MCF 10A (cell line): ENCODE results near the gene LY6G6D. TPM values are rescaled to one million over a fixed set of nuclear protein-coding genes. Genes with fewer than 3 reads are reported as not detected.

Experiments used
- BruUV-seq: library from RNA; stranded (reverse); fragments of 400-500 nt; replicated peaks from 2 replicates; lab custom pipeline; 2021; lab: Mats Ljungman, UMichigan
- CTCF ChIA-PET: fragments of 300-600 bp; sonication (Branson Sonifier 250); formaldehyde crosslinking; extraction: SDS; loops from one replicate; lab custom pipeline; 2021; ENCODE audit warnings: antibody characterized with exemption, inconsistent platforms; lab: Yijun Ruan, JAX
- POLR2A ChIA-PET: fragments of 300-600, 350-650 bp; sonication (Branson Sonifier 250); formaldehyde crosslinking; extraction: SDS; loops from one replicate; lab custom pipeline; 2020; ENCODE audit warnings: antibody characterized with exemption, inconsistent platforms; lab: Yijun Ruan, JAX
- DNase-seq: peaks from one replicate; pipeline ENCODE4 v3.0.0-alpha.2; 2018; ENCODE audit not compliant: unreplicated experiment
- H3K27ac Mint-ChIP-seq: one replicate; pipeline ENCODE4 v1.8.0; 2022; ENCODE audit warnings: mild to moderate bottlenecking, low read depth, mixed read lengths; ENCODE audit not compliant: unreplicated experiment
- H3K27me3 Mint-ChIP-seq: one replicate; pipeline ENCODE4 v1.8.0; 2022; ENCODE audit warnings: mixed read lengths; ENCODE audit not compliant: insufficient read depth, unreplicated experiment
- H3K36me3 Mint-ChIP-seq: one replicate; pipeline ENCODE4 v1.8.0; 2022; ENCODE audit warnings: mild to moderate bottlenecking, moderate library complexity, mixed read lengths; ENCODE audit not compliant: insufficient read depth, unreplicated experiment
- H3K4me1 Mint-ChIP-seq: one replicate; pipeline ENCODE4 v1.8.0; 2022; ENCODE audit warnings: mixed read lengths; ENCODE audit not compliant: insufficient read depth, unreplicated experiment
- H3K4me3 Mint-ChIP-seq: one replicate; pipeline ENCODE4 v1.8.0; 2022; ENCODE audit warnings: mild to moderate bottlenecking, moderate library complexity, mixed read lengths; ENCODE audit not compliant: unreplicated experiment
- H3K9me3 Mint-ChIP-seq: one replicate; pipeline ENCODE4 v1.8.0; 2022; ENCODE audit warnings: mixed read lengths; ENCODE audit not compliant: unreplicated experiment
- CTCF ChIP-seq: fragments of 200-600 bp; IDR thresholded peaks from one replicate; pipeline ENCODE4 v1.8.0; 2022; ENCODE audit warnings: antibody characterized with exemption, mild to moderate bottlenecking; ENCODE audit not compliant: unreplicated experiment
- intact Hi-C: fragments of 100-400 bp; cut with micrococcal nuclease; formaldehyde crosslinking; loops from 2 replicates; pipeline ENCODE4 v1.14.1; 2022
- total RNA-seq: library from RNA; stranded (reverse); gene quantifications from 2 replicates; pipeline ENCODE4 v1.2.3, GENCODE V29; 2022

The LY6G6D gene
- total RNA-seq, 1 experiment from 2014 or later = not detected

- intact Hi-C loops = no loop called here
Measured at GRCh38 chr6:31721351-31722020, 6.3 kb downstream of the LY6G6D start, which contains the start of gene LY6G6C. Gene LY6G6C, minus strand, starts transcription at chr6:31721746. Its CDS starts 67 bp downstream, at chr6:31721679.

GRCh38 chr6:31722173-31722572 lies 7.0 kb downstream of the LY6G6D start:
- TF ChIP-seq CTCF = no peak
- no peaks in the 10 kb centered on the region for H3K27me3 Mint-ChIP-seq
- no peak for DNase-seq
- H3K4me3 Mint-ChIP-seq = no peak overlapping the region
- H3K36me3 Mint-ChIP-seq = no peaks in the 10 kb centered on the region
- CTCF ChIA-PET = interaction anchor here (0.7 kb wide), 2 partner anchors 10 to 316 kb away, joined by 3 to 4 read pairs; partner anchors contain the start of gene CYP21A2
- no peak overlapping the region for H3K27ac Mint-ChIP-seq
- no peaks in the 10 kb centered on the region for H3K9me3 Mint-ChIP-seq
- no TSS peak for BruUV-seq
- POLR2A ChIA-PET = interaction anchor here (0.6 to 1.6 kb wide), 4 partner anchors 14 to 105 kb away, joined by 3 to 5 read pairs (median 4); partner anchors contain the start of genes ABHD16A, CLIC1 and HSPA1B
- H3K4me1 Mint-ChIP-seq = peaks cover 11% of the 10 kb centered on the region
- intact Hi-C loops = no loop called here

More at GRCh38 chr6:31721351-31722020, 6.3 kb downstream of the LY6G6D start, which contains the start of gene LY6G6C:
- Mint-ChIP-seq H3K36me3 (no peaks in the 10 kb centered on the region), H3K27me3 (no peaks in the 10 kb centered on the region), H3K4me1 (peaks cover 11% of the 10 kb centered on the region), H3K9me3 (no peaks in the 10 kb centered on the region), H3K4me3 (no peak within 1 kb of the TSS), H3K27ac (no peak within 1 kb of the TSS)
- ChIA-PET CTCF (no interaction called here), POLR2A (interaction anchor here (1.0 to 1.6 kb wide), 4 partner anchors 15 to 141 kb away, joined by 3 to 6 read pairs (median 4); partner anchors contain the start of genes ABHD16A, CLIC1, MSH5 and NEU1)
- no TSS peak for BruUV-seq
- TF ChIP-seq CTCF = no peak
- DNase-seq = no peak

- BruUV-seq = no TSS peak
- no peak for DNase-seq
- no peaks in the 10 kb centered on the region for H3K27me3 Mint-ChIP-seq
- H3K9me3 Mint-ChIP-seq = no peaks in the 10 kb centered on the region
- no peaks in the 10 kb centered on the region for H3K36me3 Mint-ChIP-seq
- CTCF ChIA-PET = interaction anchor here (0.6 to 1.1 kb wide), 3 partner anchors 46 to 414 kb away, joined by 3 read pairs; no protein-coding TSS in a partner anchor
- intact Hi-C loops = no loop called here
- no peak for TF ChIP-seq CTCF
- POLR2A ChIA-PET = interaction anchor here (1.3 kb wide), 1 partner anchor 104 kb away, joined by 5 read pairs; the partner anchor contains the start of gene HSPA1B
- H3K4me1 Mint-ChIP-seq = peaks cover 5% of the 10 kb centered on the region
- no peak within 1 kb of the TSS for H3K27ac Mint-ChIP-seq
- H3K4me3 Mint-ChIP-seq = no peak within 1 kb of the TSS
Measured at GRCh38 chr6:31723245-31723979, 8.3 kb downstream of the LY6G6D start, which contains the start of gene MPIG6B. Gene MPIG6B, plus strand, starts transcription at chr6:31723373. Its CDS starts 11 bp downstream, at chr6:31723384.
